Loucy (cell line): ENCODE measurements around the gene MICALL1.

Experiments
- H2AFZ ChIP-seq: fragments of 200-600 bp; sonication (generic); 2 replicates; pipeline ENCODE4 v1.6.0; 2016; ENCODE audit warnings: antibody characterized with exemption, mild to moderate bottlenecking, low read length, moderate library complexity
- H3F3A ChIP-seq: fragments of 200-600 bp; 2 replicates; pipeline ENCODE4 v1.6.0; 2016; ENCODE audit warnings: antibody characterized with exemption, low read depth, mild to moderate bottlenecking
- H3K27me3 ChIP-seq: fragments of 200-600 bp; sonication (generic); 2 replicates; pipeline ENCODE4 v1.6.1; 2014; ENCODE audit warnings: low read length, mild to moderate bottlenecking; ENCODE audit not compliant: insufficient read depth, poor library complexity, severe bottlenecking
- H3K36me3 ChIP-seq: fragments of 200-600 bp; sonication (generic); 2 replicates; pipeline ENCODE4 v1.6.1; 2016; ENCODE audit warnings: low read length; ENCODE audit not compliant: insufficient read depth
- H3K4me1 ChIP-seq: fragments of 200-600 bp; sonication (generic); 2 replicates; pipeline ENCODE4 v1.5.1; 2014; ENCODE audit warnings: low read length, mild to moderate bottlenecking; ENCODE audit not compliant: insufficient read depth, poor library complexity, severe bottlenecking
- H3K4me2 ChIP-seq: fragments of 200-600 bp; sonication (generic); 2 replicates; pipeline ENCODE4 v1.6.0; 2014; ENCODE audit warnings: antibody characterized with exemption, low read length, low read depth, mild to moderate bottlenecking; ENCODE audit not compliant: poor library complexity, severe bottlenecking
- H3K4me3 ChIP-seq: fragments of 200-600 bp; sonication (generic); 2 replicates; pipeline ENCODE4 v1.5.1; 2014; ENCODE audit warnings: low read length, mild to moderate bottlenecking, mixed read lengths; ENCODE audit not compliant: poor library complexity, severe bottlenecking
- H3K79me2 ChIP-seq: fragments of 200-600 bp; sonication (generic); 2 replicates; pipeline ENCODE4 v1.6.1; 2014; ENCODE audit warnings: low read length; ENCODE audit not compliant: insufficient read depth
- H3K9ac ChIP-seq: fragments of 200-600 bp; sonication (generic); 2 replicates; pipeline ENCODE4 v1.6.0; 2014; ENCODE audit warnings: mild to moderate bottlenecking, low read depth, low read length, moderate library complexity; ENCODE audit not compliant: poor library complexity, severe bottlenecking
- H3K9me2 ChIP-seq: fragments of 200-600 bp; sonication (generic); replicated peaks from 2 replicates; pipeline ENCODE4 v1.6.1; 2016; ENCODE audit warnings: low read depth, low read length, mixed read lengths
- H3K9me3 ChIP-seq: fragments of 200-600 bp; sonication (generic); 2 replicates; pipeline ENCODE4 v1.6.1; 2014; ENCODE audit warnings: mild to moderate bottlenecking, antibody characterized with exemption, low read length, low read depth; ENCODE audit not compliant: insufficient read depth
- H4K20me1 ChIP-seq: fragments of 200-600 bp; sonication (generic); 2 replicates; pipeline ENCODE4 v1.6.0; 2014; ENCODE audit warnings: antibody characterized with exemption, low read length, mild to moderate bottlenecking; ENCODE audit not compliant: insufficient read depth, poor library complexity, severe bottlenecking
- CTCF ChIP-seq: fragments of 200-600 bp; sonication (generic); conservative IDR thresholded peaks from 2 replicates; pipeline ENCODE4 v1.5.1; 2014; ENCODE audit warnings: mild to moderate bottlenecking, antibody characterized with exemption, low read length
- EZH2phosphoT487 ChIP-seq: fragments of 200-600 bp; IDR thresholded peaks from 2 replicates; pipeline ENCODE4 v1.6.1; 2018; ENCODE audit warnings: antibody characterized with exemption, mild to moderate bottlenecking, moderate library complexity, borderline replicate concordance

The MICALL1 gene

GRCh38 chr22:37892566-37893335 is 13.3 kb upstream of the MICALL1 start:
- Histone ChIP-seq H2AFZ (no peak overlapping the region), H3F3A (no peaks in the 10 kb centered on the region), H3K9me2 (no peaks in the 10 kb centered on the region), H3K27me3 (no peaks in the 10 kb centered on the region), H3K36me3 (peaks cover 36% of the 10 kb centered on the region; the same call in 1 of the 2 replicates), H3K4me1 (peaks cover 14% of the 10 kb centered on the region), H3K79me2 (no peaks in the 10 kb centered on the region), H3K4me3 (no peak overlapping the region), H3K9me3 (no peaks in the 10 kb centered on the region), H3K9ac (no peak overlapping the region), H3K4me2 (no peak overlapping the region), H4K20me1 (no peaks in the 10 kb centered on the region)
- no peak for TF ChIP-seq EZH2phosphoT487
- TF ChIP-seq CTCF: no peak

GRCh38 chr22:37893583-37893983 is 12.5 kb upstream of the MICALL1 start:
- Histone ChIP-seq H3K27me3 (no peaks in the 10 kb centered on the region), H3K36me3 (peaks cover 28% of the 10 kb centered on the region; the same call in 1 of the 2 replicates), H3K9ac (no peak overlapping the region), H3K9me3 (no peaks in the 10 kb centered on the region), H3F3A (no peaks in the 10 kb centered on the region), H3K4me1 (peaks cover 21% of the 10 kb centered on the region), H4K20me1 (no peaks in the 10 kb centered on the region), H2AFZ (no peak overlapping the region), H3K4me3 (no peak overlapping the region), H3K79me2 (no peaks in the 10 kb centered on the region), H3K4me2 (no peak overlapping the region), H3K9me2 (no peaks in the 10 kb centered on the region)
- TF ChIP-seq CTCF (no peak), EZH2phosphoT487 (no peak)

DNA sequence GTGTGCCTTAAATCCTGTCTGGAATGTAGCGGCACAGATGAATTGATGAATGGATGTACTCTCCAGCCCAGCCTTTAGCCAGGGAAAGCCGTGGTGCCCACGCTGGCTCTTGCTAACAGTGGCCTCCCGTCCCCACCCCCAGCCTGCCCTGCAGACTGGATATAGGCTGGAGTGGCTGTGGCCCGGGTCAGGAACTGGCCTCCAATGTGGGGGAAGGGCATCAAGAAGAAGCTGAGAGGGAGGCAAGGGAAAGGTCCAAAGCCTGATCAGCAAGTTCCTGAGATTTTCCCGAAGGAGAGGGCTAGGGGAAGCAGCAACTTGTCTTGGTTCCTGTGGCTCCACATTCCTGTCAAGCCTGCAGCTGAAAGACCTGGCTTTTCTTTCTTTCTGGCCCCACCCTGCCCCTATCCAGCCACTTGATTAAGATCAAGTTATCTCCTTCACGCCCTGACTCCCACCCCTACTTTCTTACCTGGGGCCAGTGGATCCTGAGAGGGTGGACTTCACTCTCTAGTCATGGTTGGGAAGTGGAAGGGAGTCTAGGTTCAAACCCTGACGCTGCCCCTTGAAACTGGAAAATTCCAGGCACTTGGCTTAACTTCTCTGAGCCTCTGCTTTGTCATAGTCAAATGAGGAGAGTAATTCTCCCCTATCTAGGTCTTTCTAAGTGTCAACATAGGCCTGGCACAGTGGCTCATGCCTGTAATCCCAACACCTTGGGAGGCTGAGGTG is 11.0 kb upstream of the MICALL1 start:
- Histone ChIP-seq H3K9ac (no peak overlapping the region), H3K9me3 (no peaks in the 10 kb centered on the region), H3K4me2 (no peak overlapping the region), H4K20me1 (no peaks in the 10 kb centered on the region), H3K79me2 (no peaks in the 10 kb centered on the region), H3K27me3 (no peaks in the 10 kb centered on the region), H3K36me3 (peaks cover 14% of the 10 kb centered on the region; the same call in 1 of the 2 replicates), H2AFZ (no peak overlapping the region), H3K9me2 (no peaks in the 10 kb centered on the region), H3K4me3 (no peak overlapping the region), H3K4me1 (peaks cover 23% of the 10 kb centered on the region), H3F3A (no peaks in the 10 kb centered on the region)
- TF ChIP-seq EZH2phosphoT487: no peak
- TF ChIP-seq CTCF: no peak
